Stimulated activated CD4-positive, alpha-beta T cell treated with anti-CD3 and anti-CD28 coated beads, Interleukin-1b, Interleukin-23, amount 100 ng/mL, for 24 hours (primary cell): ENCODE data around the gene TNRC6B.
A peak's percentile ranks its signal among the peaks of the same experiment; 100 is the strongest.
"Not testable (repeated sequence)": the region's sequence is repeated elsewhere in the genome, so short reads cannot be mapped to it uniquely, and the experiment has no call there.

ENCODE experiments used
- DNase-seq, 4 experiments: peaks; one replicate each; pipeline ENCODE4 v3.0.0-alpha.2; 2020; ENCODE audit warnings: low read depth in 4 of 4, low spot score in 1 of 4

The TNRC6B gene

DNA sequence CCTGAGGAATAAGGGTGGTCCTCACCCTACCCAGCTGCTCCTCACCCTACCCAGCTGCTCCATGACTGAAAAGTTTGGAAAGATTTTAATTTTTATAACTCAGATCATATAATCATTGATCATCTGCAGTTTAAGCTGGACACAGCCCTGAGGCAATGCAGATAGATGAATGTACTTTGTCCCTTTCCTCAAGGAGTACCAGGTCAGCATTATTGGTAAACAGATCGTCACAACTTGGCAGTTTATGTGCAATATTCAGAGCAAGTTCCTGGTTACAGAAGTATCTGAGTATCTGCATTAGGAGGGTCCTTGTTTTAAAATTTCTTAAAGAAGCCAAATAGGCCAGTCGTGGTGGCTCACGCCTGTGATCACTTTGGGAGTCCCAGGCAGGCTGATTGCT is 3.6 kb downstream of the TNRC6B start:
- no peak for DNase-seq

DNA sequence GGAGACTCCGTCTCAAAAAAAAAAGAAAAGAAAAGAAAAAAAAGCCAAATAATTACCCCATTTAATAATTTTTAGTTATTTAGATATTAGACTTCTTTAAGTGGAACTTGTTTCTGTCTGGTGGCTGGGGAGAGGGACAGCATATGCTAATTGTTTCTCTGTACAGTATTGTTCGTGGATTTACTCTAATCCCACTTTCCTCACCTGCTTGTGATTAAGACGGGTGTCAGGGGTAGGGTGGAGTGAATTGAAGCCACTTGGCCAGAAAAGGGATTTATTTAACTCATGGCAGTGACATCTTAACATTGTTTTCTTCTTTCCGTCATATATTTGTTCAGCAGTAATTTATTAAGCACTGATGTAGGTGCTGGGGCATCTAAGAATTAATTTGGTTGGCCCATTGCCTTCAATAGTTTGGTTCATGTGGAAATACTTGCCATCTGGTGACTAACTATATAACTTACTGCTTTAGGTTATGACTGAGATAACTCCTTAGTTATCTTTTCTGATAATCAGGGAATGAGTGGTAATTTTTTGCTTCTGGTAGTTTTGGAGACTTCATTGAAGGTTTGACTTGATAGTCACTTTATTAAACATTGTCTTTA is 4.6 kb downstream of the TNRC6B start:
- DNase-seq: no peak

DNA sequence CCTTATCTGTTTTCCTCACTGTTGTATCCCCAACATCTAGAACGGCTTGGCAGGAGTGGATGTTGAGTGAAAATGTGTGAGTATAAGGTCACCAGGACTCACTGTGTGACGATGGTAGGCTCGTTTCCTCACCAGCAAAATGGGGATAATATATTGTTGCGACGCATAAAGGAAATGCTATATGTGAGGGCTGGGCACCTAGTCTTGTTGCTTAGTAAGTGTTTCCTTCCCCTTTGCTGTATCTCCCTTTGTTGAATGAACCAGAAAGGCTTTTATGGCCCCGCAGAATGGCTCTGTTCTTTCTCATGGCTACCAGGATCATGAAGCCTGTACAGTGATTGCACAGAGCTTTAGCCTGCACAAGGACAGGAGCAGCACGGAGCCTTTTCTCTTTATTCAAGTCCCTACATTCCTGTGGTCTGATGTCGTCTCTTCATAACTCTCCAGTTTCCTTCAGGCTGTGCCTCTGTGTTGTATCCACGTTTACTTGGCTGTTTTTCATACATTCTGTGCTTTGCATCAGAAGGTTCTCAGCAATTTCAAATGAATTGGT is 5.4 kb downstream of the TNRC6B start:
- no peak for DNase-seq

DNA sequence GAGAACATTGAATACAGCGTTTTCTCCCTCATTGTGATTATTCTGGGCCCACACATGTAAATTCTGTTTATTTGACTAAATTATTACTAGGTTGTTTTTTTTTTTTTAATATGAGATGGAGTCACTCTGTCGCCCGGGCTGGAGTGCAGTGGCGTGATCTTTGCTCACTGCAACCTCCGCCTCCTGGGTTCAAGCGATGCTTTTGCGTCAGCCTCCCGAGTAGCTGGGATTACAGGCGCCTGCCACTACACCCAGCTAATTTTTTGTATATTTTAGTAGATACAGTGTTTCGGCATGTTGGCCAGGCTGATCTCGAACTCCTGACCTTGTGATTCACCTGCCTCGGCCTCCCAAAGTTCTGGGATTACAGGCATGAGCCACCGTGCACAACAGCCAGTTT is 5.9 kb downstream of the TNRC6B start:
- not testable (repeated sequence) for DNase-seq

DNA sequence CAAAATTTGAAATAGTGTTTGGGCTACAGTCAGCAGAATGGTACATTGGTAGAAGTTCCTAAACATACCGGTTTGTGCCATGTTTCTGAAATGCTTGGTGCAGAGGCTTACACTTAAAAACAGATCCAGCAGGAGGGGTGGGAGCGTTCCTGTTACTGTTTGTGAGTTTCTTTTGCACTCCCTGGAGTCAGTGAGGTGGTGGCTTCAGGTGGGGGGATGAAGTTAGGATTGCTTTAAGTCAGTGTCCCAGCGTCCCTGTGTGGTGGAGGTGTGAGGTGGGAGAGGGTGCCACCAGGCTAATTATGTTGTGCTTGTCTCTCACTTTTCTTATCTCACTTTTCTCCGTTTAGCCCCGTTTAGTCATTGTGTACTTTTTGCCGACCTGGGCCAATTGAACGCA is 9.7 kb downstream of the TNRC6B start:
- no peak for DNase-seq

DNA sequence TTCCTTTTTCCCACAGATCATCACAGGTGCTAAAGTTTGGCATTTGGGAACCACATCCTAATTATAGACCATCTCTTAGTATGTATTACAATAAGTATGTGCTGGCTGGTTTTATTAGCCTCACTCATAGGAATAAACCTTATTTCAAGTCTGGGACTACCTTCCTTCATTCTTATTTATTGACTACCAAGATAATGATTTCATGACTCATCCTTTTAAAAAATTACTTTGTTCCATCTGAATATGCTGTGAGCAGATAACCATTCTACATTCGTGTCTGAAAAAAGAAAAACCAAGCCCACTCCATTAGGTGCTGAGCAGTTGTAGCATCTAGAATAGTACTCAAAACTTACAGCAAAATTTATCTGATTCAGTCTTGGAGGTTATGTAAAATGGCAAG is 12.3 kb downstream of the TNRC6B start:
- no peak for DNase-seq

DNA sequence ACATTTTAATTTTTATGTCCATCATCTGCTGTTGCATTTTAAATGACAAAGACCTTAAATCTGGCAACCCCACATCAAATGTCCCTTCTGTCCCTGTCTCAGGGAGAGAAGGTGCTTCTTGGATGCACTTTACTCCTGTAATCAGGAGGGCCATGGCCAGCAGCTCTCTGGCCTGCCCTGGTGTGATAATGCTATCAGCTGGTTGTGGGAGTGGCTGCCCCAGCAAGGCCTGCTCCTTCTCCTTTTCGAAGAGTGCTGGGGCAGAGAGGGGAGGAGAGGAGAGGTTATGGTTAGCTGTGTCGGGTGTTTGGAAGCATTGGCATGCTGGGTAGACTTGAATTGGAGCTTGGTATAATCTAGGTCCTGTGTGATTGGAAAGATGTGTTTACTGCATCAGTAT is 12.8 kb downstream of the TNRC6B start:
- DNase-seq: no peak

DNA sequence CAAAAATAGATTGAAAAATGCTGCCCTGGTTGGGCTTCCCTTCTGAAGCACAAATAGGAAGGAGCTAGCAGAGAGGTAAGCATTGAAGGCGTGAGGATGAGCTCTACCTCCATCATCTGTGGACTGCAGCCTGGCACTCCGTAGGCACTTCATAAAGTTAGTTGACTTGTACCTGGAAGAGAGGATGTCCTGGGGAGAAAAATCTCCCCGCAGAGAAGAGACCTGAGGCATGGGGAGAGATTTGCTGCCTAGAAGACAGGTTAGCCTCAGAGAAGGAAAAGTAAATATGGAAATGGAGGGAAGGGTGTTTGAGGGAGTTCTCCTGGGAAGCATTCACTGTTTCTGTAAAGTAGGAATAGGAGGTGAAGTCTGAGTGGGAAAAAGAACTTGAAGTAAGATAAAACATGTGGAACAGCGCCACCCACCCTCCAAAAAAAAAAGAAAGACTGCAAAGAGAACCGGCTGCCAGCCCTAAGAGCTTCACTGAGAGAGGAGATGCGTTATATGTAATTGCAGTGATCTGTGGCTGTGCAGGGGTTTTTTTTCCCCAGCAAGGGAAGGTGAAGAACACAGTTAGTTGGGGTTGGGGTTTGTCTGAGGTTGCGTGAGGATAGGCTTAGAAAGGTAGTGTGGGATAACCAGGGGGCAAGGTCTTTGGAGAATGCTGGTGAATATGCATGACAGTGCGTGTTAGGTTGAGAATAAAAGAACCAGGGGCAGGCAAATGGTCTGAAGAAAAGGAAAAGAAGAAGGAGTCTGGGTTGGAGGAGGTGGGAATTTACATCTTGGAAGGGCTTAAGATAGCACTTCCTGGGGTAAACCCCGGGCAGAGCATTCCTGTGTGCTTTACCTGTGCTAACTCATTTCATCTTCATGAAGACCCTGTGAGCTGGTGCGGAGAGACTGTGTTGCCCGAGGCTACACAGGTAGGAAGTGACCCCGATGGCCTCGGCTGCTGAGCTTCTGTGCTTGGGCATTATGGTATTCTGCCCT is 16.0 kb downstream of the TNRC6B start:
- DNase-seq: no peak

DNA sequence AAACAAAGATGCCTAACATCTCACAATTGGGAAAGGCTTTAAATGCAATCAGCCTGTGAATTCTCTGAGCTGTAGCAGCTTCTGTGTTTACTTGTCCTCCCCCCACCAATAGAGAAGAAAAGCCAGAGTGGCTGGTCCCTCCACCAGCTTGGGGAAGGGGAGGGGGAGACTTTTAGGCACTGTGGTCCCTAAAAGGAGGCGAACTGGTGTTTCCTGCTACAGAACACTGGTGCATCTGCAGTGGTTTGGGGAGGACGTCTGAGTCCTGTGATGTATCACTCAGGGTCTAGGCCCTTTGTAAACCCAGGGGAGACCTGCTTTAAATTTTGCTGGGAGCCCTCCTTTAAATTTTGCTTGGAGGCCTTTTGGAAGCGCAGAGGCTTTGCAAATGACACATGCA is 16.9 kb downstream of the TNRC6B start:
- DNase-seq: no peak

DNA sequence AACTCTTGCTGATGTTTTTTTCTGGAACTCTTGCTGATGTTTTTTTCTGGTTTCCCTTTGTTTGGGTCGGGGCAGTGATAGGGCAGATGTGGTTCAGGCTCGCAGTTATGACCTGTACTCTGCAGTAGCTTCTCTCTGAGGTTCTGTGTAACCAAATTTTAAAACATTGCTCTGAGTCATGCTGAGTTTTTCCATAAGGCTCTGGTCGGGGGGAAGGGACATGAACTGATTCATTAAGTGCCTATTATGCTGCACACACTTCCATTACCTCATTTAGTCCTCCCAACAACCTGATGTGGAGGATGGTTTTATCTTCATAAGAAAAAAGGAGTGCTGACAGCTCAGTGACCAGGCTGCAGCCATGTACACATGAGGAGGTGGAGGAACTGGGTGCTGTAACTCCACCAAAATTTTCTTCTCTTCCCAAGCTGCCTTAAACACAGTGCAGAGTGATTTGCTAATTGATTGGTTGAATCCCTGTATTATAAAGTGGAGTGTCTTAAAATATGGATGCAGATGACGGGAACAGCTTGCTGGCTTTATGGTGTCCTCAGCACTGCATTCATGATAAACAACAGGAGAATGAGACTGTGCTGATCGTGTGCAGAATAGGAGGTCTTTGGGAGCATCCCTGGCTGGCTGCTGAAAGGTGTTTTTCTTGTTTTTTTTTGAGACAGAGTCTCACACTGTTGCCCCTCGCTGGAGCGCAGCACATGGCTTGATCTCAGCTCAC is 19.1 kb downstream of the TNRC6B start:
- DNase-seq: peak in 1 of 4 experiments; percentile 28

DNA sequence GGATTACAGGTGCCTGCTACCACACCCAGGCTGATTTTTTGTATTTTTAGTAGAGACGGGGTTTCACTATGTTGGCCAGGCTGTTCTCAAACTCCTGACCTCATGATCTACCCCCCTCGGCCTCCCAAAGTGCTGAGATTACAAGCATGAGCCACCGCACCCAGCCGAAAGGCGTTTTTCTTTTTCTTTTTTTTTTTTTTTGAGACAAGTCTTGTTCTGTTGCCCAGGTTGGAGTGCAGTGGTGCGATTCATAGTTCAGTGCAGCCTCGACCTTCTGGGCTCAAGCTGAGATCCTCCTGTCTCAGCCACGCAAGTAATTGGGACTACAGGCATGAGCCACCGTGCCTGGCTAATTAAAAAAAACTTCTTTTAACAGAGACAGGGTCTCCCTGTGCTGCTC is 19.7 kb downstream of the TNRC6B start:
- DNase-seq: not testable (repeated sequence)

DNA sequence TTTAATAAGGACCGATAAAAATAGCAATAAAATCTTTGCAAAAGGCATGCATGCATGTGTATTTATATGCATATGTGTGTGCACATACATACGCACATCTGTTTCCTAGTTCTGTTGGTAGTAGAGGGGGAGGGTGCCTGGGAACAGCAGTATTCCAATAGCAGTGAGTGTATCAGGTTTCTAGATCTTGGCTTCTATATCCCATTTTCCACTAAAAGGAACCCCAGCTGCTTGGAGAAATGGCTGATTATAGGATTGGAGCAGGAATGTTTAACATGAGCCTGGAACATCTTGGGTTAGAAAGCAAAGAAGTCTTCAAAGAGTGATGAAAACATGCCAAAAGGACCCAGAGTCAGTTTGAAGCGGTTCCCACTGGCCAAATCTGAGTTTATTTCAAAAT is 21.0 kb downstream of the TNRC6B start:
- no peak for DNase-seq

DNA sequence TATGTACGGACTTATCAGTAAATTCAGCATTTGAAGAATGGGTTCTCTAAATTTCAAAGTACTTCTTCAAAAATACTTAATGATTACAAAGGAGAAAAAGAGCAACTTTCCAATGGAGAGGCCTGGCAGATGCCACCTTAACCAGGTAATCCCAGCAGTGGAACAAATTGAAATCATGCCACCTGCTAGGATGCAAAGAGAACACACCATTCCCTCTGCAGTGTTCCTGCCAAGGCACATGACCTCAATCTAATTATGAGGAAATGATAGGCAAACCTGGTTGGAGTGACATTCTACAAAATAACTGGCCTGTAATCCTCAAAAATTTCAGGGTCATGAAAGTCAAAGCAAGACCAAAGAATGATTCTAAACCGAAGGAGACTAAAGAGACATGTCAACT is 21.5 kb downstream of the TNRC6B start:
- DNase-seq: no peak

DNA sequence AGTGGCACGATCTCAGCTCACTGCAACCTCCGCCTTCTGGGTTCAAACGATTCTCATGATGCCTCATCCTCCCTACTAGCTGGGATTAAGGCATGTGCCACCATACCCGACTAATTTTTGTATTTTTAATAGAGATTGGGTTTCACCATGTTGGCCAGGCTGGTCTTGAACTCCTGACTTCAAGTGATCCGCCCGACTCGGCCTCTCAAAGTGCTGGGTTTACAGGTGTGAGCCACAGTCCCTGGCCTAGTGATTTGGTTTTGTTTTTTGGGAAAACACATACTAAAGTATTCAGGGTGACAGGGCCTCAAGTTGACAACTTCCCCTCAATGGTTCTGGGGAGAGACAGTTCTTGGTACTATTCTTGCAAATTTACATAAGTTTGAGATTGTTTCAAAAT is 22.1 kb downstream of the TNRC6B start:
- no peak for DNase-seq

DNA sequence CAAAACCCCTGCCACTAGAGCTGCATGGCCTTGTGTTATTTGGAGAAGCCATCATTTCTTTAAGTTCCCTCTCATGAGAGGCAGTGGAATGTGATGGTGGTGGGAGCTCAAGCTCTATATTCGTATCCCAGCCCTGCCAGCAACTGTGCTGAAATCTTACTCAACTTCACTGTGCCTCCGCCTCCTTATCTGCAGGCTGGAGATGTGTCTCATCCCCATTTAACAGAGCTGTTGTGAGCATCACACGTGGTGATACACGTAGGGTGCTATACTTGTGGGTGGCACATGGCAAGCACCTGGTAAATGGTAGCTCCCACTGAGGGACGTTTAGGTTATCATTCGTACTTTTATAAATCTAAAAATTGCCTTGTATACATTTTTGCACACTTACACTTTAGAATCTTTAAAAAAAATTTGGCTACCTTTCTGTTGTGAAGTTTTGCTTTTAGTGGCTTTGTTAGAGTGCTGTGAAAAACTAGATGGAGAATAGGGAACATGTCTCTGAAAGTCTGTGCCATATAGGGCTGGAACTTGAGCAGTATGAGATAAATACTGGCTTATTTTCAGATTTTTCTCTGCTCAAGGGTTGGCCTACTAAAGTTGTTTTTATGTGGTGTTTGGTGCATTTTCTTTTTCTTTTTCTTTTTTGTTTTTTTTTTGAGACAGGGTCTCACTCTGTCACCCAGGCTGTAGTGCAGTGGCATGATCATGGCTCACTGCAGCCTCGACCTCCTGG is 23.2 kb downstream of the TNRC6B start:
- DNase-seq: no peak

DNA sequence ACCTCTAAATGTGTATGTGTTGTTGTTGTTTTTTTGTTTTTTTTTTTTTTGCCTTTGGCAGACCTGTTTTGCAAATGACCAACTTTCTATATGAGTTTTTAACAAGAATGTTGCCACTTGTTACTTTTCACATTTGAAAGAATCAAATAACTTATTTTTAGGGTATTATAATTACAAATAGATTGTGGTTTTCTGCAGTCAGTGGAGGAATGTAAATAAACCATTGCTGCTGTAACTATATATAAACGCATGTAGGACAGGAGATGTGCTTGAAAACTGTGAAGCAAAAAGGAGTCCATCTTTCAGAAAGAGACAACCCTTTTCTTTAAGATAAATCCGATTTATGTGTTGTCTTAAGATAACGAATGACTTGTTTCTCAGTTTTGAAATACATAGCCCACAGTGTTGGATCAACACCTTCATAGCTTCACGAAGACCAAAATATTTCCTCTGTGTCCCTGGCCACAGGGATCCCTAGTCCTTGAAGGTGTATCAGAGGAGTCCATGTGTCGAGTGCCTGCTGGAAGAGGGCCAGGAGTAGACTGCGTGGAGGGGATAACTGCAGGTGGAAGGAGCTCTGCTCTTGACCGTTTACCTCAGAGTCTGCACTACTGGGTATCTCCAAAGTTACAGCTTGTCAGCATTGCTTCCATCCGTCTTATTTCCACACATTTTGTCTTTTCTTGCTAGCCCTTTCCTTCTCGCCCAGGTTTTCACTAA is 24.7 kb downstream of the TNRC6B start:
- no peak for DNase-seq

DNA sequence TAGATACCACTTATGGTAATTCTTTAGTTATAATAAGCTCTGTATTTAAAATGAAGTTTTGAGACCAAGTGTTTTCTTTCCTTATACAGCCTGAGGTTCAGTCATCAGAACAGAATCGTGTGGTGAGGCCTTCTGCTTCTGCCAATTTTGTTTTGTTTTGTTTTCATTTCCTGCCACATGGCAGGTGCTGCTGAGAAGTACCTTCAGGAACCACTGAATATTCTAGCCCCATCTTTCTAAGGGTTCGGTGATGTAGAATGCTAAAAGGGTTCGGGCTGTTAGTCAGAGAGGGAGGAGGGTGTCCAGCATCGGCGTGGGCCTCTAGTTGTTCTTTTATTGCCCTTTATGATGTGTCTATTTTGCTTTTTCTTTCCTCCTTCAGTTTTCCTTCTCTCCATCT is 25.8 kb downstream of the TNRC6B start:
- no peak for DNase-seq

DNA sequence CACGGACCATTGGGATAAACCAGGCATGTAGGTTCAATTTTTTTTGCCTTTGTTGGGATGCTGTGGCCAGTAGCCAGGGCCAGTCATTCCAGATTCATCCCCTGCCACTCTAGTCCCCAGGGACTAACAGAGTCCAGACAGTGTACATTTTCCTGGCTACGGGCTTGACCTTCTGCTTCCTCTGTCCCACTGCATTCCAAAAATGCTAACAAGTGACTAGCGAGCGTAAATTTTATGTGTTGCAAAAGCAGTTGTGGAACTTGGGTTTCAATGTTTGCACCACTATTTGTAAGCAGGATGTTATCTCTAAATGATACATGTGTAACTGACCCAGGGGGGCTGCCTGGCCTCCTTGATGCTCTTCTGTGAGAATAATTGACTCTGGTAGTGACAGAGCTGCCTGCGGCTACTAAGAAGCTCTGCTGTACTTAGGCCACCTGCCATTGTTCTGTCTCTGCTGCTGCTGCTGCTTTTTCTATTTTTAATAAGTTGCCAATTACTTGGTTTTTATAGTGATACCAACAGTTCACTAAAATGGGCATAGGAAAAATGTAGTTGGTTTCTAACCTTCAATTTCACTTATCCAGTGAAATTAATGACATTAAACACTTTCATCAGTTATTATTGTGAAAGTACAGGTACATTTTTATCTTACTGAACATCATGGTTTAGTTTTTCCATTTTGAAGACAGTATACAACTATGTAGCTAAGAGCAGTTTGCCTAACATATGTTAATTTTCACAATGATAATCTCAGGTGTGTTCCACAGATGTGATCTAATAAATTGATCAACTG is 26.8 kb downstream of the TNRC6B start:
- DNase-seq: no peak

DNA sequence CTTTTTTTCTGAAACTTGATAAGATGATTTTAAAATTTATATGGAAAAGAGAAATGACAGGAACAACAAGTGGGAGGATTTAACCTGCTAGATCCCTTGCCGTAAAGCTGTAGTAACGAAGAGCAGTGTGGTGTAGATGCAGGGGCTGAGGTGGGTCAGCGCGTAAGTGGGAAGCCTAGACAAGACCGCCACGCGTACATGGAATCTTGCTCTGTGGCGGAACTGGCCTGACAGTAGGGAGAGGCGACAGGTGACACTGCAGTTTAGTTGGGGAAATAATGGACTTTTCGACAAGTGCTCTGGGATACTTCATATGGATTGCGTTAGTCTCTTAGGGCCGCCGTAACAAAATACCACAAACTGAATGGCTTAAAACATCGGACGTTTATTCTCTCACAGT is 28.8 kb downstream of the TNRC6B start:
- no peak for DNase-seq
